PC-3 (cell line): Measurements from ENCODE around the gene POU2F1. TPM values are rescaled to one million over a fixed set of nuclear protein-coding genes. Genes with fewer than 3 reads are reported as not detected.

Source experiments
- ATAC-seq: fragments of 200-7000 bp; cut with Tn5 transposase; 2 replicates; pipeline ENCODE4 v1.9.1; 2020; ENCODE audit warnings: mild to moderate bottlenecking, moderate library complexity
- BruUV-seq: library from RNA; stranded (reverse); fragments of 400-500 nt; replicated peaks from 2 replicates; lab custom pipeline; 2021; lab: Mats Ljungman, UMichigan
- CTCF ChIA-PET: fragments of 300-600 bp; sonication (Branson Sonifier 250); formaldehyde crosslinking; loops from one replicate; lab custom pipeline; 2022; ENCODE audit warnings: antibody characterized with exemption; lab: Charles Lee
- POLR2A ChIA-PET: fragments of 300-600 bp; sonication (Branson Sonifier 250); formaldehyde crosslinking; loops from one replicate; lab custom pipeline; 2022; ENCODE audit warnings: antibody characterized with exemption; ENCODE audit not compliant: unreplicated experiment; lab: Charles Lee
- DNase-seq: peaks from one replicate; pipeline ENCODE4 v3.0.0-alpha.2; 2015
- H2AFZ ChIP-seq: fragments of 300-600 bp; sonication (generic); 2 replicates; pipeline ENCODE4 v1.6.0; 2016; ENCODE audit warnings: antibody characterized with exemption, low read length
- H3F3A ChIP-seq: fragments of 300-600 bp; sonication (generic); one replicate; pipeline ENCODE4 v1.6.0; 2017; ENCODE audit warnings: antibody characterized with exemption, low read length, control low read depth, mild to moderate bottlenecking; ENCODE audit not compliant: unreplicated experiment
- H3K27ac ChIP-seq: fragments of 300-600 bp; sonication (generic); 2 replicates; pipeline ENCODE4 v1.5.1; 2016; ENCODE audit warnings: mild to moderate bottlenecking, low read length
- H3K27me3 ChIP-seq: fragments of 300-600 bp; sonication (generic); 2 replicates; pipeline ENCODE4 v1.6.1; 2016; ENCODE audit warnings: low read length, mixed read lengths
- H3K36me3 ChIP-seq: fragments of 300-600 bp; sonication (generic); 2 replicates; pipeline ENCODE4 v1.6.1; 2016; ENCODE audit warnings: low read depth, mixed run types, low read length, mixed read lengths
- H3K4me1 ChIP-seq: fragments of 300-600 bp; sonication (generic); 2 replicates; pipeline ENCODE4 v1.5.1; 2016; ENCODE audit warnings: low read length; ENCODE audit not compliant: insufficient read depth
- H3K4me2 ChIP-seq: fragments of 300-600 bp; sonication (generic); 2 replicates; pipeline ENCODE4 v1.6.0; 2016; ENCODE audit warnings: low read length
- H3K4me3 ChIP-seq: fragments of 300-600 bp; sonication (generic); 2 replicates; pipeline ENCODE4 v1.5.1; 2016; ENCODE audit warnings: mild to moderate bottlenecking, low read length, mixed read lengths
- H3K79me2 ChIP-seq: fragments of 300-600 bp; sonication (generic); 2 replicates; pipeline ENCODE4 v1.6.1; 2017; ENCODE audit warnings: low read length, mixed read lengths
- H3K9ac ChIP-seq: fragments of 300-600 bp; sonication (generic); 2 replicates; pipeline ENCODE4 v1.6.0; 2016; ENCODE audit warnings: mild to moderate bottlenecking, low read length
- H3K9me2 ChIP-seq: fragments of 300-600 bp; sonication (generic); replicated peaks from 2 replicates; pipeline ENCODE4 v1.6.1; 2016; ENCODE audit warnings: mixed run types, low read length, mixed read lengths
- H3K9me3 ChIP-seq: fragments of 300-600 bp; sonication (generic); 2 replicates; pipeline ENCODE4 v1.6.1; 2016; ENCODE audit warnings: low read length, mixed read lengths
- H4K20me1 ChIP-seq: fragments of 300-600 bp; sonication (generic); 2 replicates; pipeline ENCODE4 v1.6.1; 2016; ENCODE audit warnings: low read length, mixed read lengths
- CTCF ChIP-seq: fragments of 300-600 bp; sonication (generic); conservative IDR thresholded peaks from 2 replicates; pipeline ENCODE4 v1.5.1; 2017; ENCODE audit warnings: antibody characterized with exemption, low read depth, mild to moderate bottlenecking, low read length
- EZH2 ChIP-seq: fragments of 300-600 bp; sonication (generic); IDR thresholded peaks from one replicate; pipeline ENCODE4 v1.6.1; 2017; ENCODE audit warnings: antibody characterized with exemption, mild to moderate bottlenecking, low read length; ENCODE audit not compliant: unreplicated experiment
- EZH2phosphoT487 ChIP-seq: fragments of 300-600 bp; sonication (generic); IDR thresholded peaks from 2 replicates; pipeline ENCODE4 v1.6.1; 2018; ENCODE audit warnings: mild to moderate bottlenecking, antibody characterized with exemption, low read length, borderline replicate concordance
- intact Hi-C: fragments of 100-400 bp; cut with micrococcal nuclease; formaldehyde crosslinking; loops from 2 replicates; pipeline ENCODE4 v1.9.0; 2023
- total RNA-seq: library from RNA; depleted of rRNA; stranded (reverse); fragments of >200 nt; gene quantifications from 2 replicates; pipeline ENCODE4 v1.2.3, GENCODE V29; 2014

Gene POU2F1
- total RNA-seq, 1 experiment from 2014 or later, result 8.7 TPM

DNA sequence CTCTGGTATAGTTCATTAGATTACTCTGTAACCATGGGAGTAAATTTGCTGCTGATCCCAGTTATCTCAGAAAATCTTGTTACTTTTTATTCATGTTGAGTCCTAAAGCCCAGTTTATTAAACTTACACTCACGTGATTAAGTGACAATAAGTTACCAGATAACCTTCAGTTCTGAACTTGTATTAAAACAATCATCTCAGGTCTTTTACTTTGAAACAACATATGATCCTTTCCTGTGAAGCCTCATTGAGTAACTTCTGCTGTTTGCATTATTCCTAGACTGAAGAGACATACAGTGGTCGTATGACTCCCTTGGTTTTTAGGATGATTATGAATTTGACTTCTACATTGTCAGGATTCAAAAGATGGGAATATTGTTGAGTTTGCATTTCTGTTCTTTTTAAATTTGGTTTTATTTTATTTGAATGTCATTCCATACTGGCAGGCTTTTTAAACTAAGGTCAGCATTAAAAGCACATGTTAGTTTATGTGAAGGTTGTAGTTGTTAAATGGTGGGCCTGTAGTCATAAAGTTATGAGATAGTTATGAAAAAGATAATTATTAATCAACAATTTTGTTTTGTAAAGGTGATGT, 179.8 kb downstream of the POU2F1 start:
- no peak overlapping the region for H2AFZ ChIP-seq
- H3K36me3 ChIP-seq, result peaks cover 21% of the 10 kb centered on the region; the same call in 1 of the 2 replicates
- DNase-seq, result no peak
- H3K79me2 ChIP-seq, result no peaks in the 10 kb centered on the region
- H3K27ac ChIP-seq, result no peak overlapping the region
- H3K4me2 ChIP-seq, result no peak overlapping the region
- TF ChIP-seq CTCF, result no peak
- TF ChIP-seq EZH2phosphoT487, result no peak
- no peak for TF ChIP-seq EZH2
- POLR2A ChIA-PET, result no interaction called here
- H3F3A ChIP-seq, result no peaks in the 10 kb centered on the region
- no peaks in the 10 kb centered on the region for H3K9me3 ChIP-seq
- H3K27me3 ChIP-seq, result no peaks in the 10 kb centered on the region
- H3K4me1 ChIP-seq, result peaks cover 25% of the 10 kb centered on the region
- no peaks in the 10 kb centered on the region for H4K20me1 ChIP-seq
- intact Hi-C loops, result loop anchor here (5.0 kb wide), 1 partner anchor 152 kb away; the partner anchor contains the start of gene CREG1
- no TSS peak for BruUV-seq
- no peak overlapping the region for H3K4me3 ChIP-seq
- no peaks in the 10 kb centered on the region for H3K9me2 ChIP-seq
- no peak overlapping the region for H3K9ac ChIP-seq
- ATAC-seq, result no peak
- CTCF ChIA-PET, result interaction anchor here (1.0 to 1.2 kb wide), 2 partner anchors 31 to 42 kb away, joined by 4 to 5 read pairs; no protein-coding TSS in a partner anchor

DNA sequence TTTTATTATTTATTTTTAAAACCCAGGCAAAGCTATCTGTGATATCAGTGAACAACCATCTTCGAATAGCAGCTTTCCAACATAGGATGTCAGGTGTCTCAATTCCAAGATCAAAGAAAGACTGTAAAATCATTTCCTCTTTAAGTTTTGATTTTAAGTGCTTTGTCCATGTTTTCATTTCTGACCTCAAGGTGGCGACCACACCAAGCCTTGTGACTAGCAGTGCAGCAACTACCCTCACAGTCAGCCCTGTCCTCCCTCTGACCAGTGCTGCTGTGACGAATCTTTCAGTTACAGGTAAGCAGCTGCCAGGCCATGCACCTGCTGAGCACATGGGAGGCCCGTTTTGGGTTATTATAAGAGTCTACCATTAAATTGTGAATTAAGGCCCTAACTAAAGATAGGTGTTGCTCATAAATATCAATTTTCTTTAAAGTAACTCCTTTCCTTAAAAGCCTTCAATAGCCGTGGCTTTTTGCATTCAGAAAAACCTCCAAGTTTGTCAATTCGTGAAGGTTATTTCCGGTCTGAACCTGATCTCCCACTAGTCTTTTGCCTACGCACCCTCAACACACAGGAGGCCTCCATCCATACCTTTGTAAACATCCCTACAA, 180.7 kb downstream of the POU2F1 start:
- H3K9me3 ChIP-seq, result no peaks in the 10 kb centered on the region
- no TSS peak for BruUV-seq
- H2AFZ ChIP-seq, result peak overlapping the region; percentile 2; the same call in 1 of the 2 replicates
- no peaks in the 10 kb centered on the region for H3F3A ChIP-seq
- intact Hi-C loops, result loop anchor here (1.0 to 5.0 kb wide), 4 partner anchors 41 to 151 kb away; partner anchors contain the start of gene CREG1
- ChIA-PET CTCF (interaction anchor here (0.6 to 1.2 kb wide), 5 partner anchors 32 to 181 kb away, joined by 4 to 6 read pairs (median 6); partner anchors contain the start of gene CREG1), POLR2A (interaction anchor here (0.6 kb wide), 1 partner anchor 48 kb away, joined by 3 read pairs; no protein-coding TSS in a partner anchor)
- no peaks in the 10 kb centered on the region for H3K9me2 ChIP-seq
- H3K4me2 ChIP-seq, result no peak overlapping the region
- DNase-seq, result peak; percentile 81
- no peaks in the 10 kb centered on the region for H4K20me1 ChIP-seq
- H3K27ac ChIP-seq, result no peak overlapping the region
- no peaks in the 10 kb centered on the region for H3K27me3 ChIP-seq
- no peaks in the 10 kb centered on the region for H3K79me2 ChIP-seq
- peaks cover 28% of the 10 kb centered on the region for H3K4me1 ChIP-seq
- ATAC-seq, result peak; percentile 89
- no peak overlapping the region for H3K4me3 ChIP-seq
- no peak overlapping the region for H3K9ac ChIP-seq
- peaks cover 21% of the 10 kb centered on the region; the same call in 1 of the 2 replicates for H3K36me3 ChIP-seq
- TF ChIP-seq CTCF, result peak; percentile 92
- no peak for TF ChIP-seq EZH2
- no peak for TF ChIP-seq EZH2phosphoT487
